Neutrophil (primary cell): ENCODE results near the gene UNC79.

ENCODE experiments used
- H3K27ac ChIP-seq: fragments of 200-600 bp; sonication (generic); 2 replicates; pipeline ENCODE4 v1.5.1; 2016; ENCODE audit warnings: mild to moderate bottlenecking, moderate library complexity
- H3K27me3 ChIP-seq: fragments of 200-600 bp; sonication (generic); 2 replicates; pipeline ENCODE4 v1.6.0; 2016; ENCODE audit warnings: mild to moderate bottlenecking
- H3K36me3 ChIP-seq: fragments of 200-600 bp; sonication (generic); 2 replicates; pipeline ENCODE4 v1.5.1; 2017
- H3K4me1 ChIP-seq, 2 experiments: fragments of 200-600 bp in 1 of 2; sonication (generic) in 1 of 2; 1 replicate in 1 of 2; 2 replicates in 1 of 2; pipeline versions ENCODE4 v1.5.1 to v1.6.1; 2013 to 2016; ENCODE audit warnings: low read depth in 1 of 2, low read length in 1 of 2, mild to moderate bottlenecking in 1 of 2, moderate library complexity in 1 of 2; ENCODE audit not compliant: control insufficient read depth in 1 of 2, insufficient read depth in 1 of 2
- H3K4me3 ChIP-seq, 2 experiments: fragments of 200-600 bp in 1 of 2; sonication (generic) in 1 of 2; 1 replicate in 1 of 2; 2 replicates in 1 of 2; pipeline ENCODE4 v1.5.1; 2013 to 2016; ENCODE audit warnings: low read depth in 1 of 2, low read length in 1 of 2, mild to moderate bottlenecking in 1 of 2, moderate library complexity in 1 of 2
- H3K9me3 ChIP-seq: fragments of 200-600 bp; sonication (generic); 2 replicates; pipeline ENCODE4 v1.5.1; 2016
- CTCF ChIP-seq: fragments of 200-600 bp; sonication (generic); IDR thresholded peaks from 2 replicates; pipeline ENCODE4 v1.5.1; 2016; ENCODE audit warnings: antibody characterized with exemption

UNC79 gene

GRCh38 chr14:93533437-93533836, 102.7 kb downstream of the UNC79 start:
- no peak overlapping the region for H3K27ac ChIP-seq
- H3K27me3 ChIP-seq: no peaks in the 10 kb centered on the region
- no peak overlapping the region for H3K4me3 ChIP-seq
- H3K9me3 ChIP-seq: no peaks in the 10 kb centered on the region
- H3K36me3 ChIP-seq: no peaks in the 10 kb centered on the region
- TF ChIP-seq CTCF: no peak
- no peaks in the 10 kb centered on the region for H3K4me1 ChIP-seq

- Histone ChIP-seq H3K9me3 (no peaks in the 10 kb centered on the region), H3K36me3 (no peaks in the 10 kb centered on the region), H3K4me3 (no peak overlapping the region), H3K4me1 (no peaks in the 10 kb centered on the region), H3K27ac (no peak overlapping the region), H3K27me3 (no peaks in the 10 kb centered on the region)
- TF ChIP-seq CTCF: no peak
Measured at GRCh38 chr14:93533842-93534241, 103.1 kb downstream of the UNC79 start.

- H3K4me1 ChIP-seq: no peaks in the 10 kb centered on the region
- no peak for TF ChIP-seq CTCF
- H3K4me3 ChIP-seq: no peak overlapping the region
- no peaks in the 10 kb centered on the region for H3K27me3 ChIP-seq
- no peaks in the 10 kb centered on the region for H3K36me3 ChIP-seq
- no peak overlapping the region for H3K27ac ChIP-seq
- no peaks in the 10 kb centered on the region for H3K9me3 ChIP-seq
Measured at GRCh38 chr14:93535537-93535936, 104.8 kb downstream of the UNC79 start.

GRCh38 chr14:93536945-93537344, 106.2 kb downstream of the UNC79 start:
- Histone ChIP-seq H3K4me1 (no peaks in the 10 kb centered on the region), H3K27ac (no peak overlapping the region), H3K36me3 (no peaks in the 10 kb centered on the region), H3K4me3 (no peak overlapping the region), H3K9me3 (no peaks in the 10 kb centered on the region), H3K27me3 (peaks cover 9% of the 10 kb centered on the region)
- no peak for TF ChIP-seq CTCF

- no peaks in the 10 kb centered on the region for H3K4me1 ChIP-seq
- peaks cover 16% of the 10 kb centered on the region for H3K27me3 ChIP-seq
- H3K9me3 ChIP-seq: no peaks in the 10 kb centered on the region
- H3K36me3 ChIP-seq: no peaks in the 10 kb centered on the region
- H3K4me3 ChIP-seq: no peak overlapping the region
- no peak overlapping the region for H3K27ac ChIP-seq
- no peak for TF ChIP-seq CTCF
Measured at GRCh38 chr14:93537951-93538350, 107.2 kb downstream of the UNC79 start.

GRCh38 chr14:93538413-93538812, 107.7 kb downstream of the UNC79 start:
- H3K9me3 ChIP-seq: no peaks in the 10 kb centered on the region

More at GRCh38 chr14:93538413-93538812, 107.7 kb downstream of the UNC79 start:
- peaks cover 16% of the 10 kb centered on the region for H3K27me3 ChIP-seq
- H3K4me3 ChIP-seq: no peak overlapping the region
- H3K27ac ChIP-seq: no peak overlapping the region
- no peak for TF ChIP-seq CTCF
- no peaks in the 10 kb centered on the region for H3K4me1 ChIP-seq
- no peaks in the 10 kb centered on the region for H3K36me3 ChIP-seq
